Epithelial cell of alveolus of lung (primary cell): ENCODE results near the gene BEND3. TPM values are rescaled to one million over a fixed set of nuclear protein-coding genes. Genes with fewer than 3 reads are reported as not detected.

Experiments used
- total RNA-seq: library from RNA; depleted of rRNA; stranded (reverse); fragments of >200 nt; gene quantifications from 2 replicates; pipeline ENCODE4 v1.2.1, GENCODE V29; 2015

BEND3 gene
- 1.4 and 1.7 TPM in 2 replicates for total RNA-seq

DNA sequence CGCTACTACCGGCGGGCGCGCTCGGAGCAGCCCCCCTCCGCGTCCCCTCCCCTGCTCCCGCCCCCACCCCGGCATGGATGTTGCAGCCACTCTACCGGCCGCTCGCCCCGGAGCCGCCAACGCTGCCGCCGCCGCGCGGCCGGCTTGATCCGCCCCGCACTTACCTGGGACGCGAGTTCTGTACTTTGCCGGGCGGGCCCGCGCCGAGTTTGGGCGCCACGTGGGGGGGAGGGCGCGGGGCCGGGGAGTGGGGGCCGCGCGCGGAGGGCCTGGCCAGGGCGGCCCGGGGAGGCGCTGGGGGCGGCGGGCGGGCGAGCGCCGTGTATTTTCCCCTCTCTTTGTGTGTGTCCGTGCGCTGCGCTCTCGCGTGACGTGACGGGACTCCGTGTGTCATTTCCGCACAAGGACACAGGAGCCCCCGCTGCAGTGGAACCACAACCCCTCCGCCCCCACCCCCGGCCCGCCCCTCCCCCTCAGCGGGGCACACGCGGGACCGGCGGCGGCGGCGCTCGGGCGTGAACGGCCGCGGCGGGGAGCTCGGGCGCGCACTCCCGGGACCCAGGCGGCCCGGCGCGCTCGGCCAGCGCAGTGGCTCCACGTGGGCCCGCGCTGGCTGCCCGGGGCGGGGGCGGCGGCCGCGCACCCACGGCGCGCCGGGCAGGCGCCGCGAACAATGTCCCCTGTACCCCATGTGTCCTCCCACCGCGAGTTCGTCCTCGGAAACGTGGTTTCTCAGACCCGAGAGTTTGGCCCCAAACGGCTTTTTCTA is at the start of gene BEND3:
Gene BEND3 (minus strand): TSS at position 590 of the 769 bp plus-strand sequence. CDS start 16,230 bp downstream, outside the sequence.

Other genes with a start within 250 kb of the BEND3 start
- gene CD24, start 140.8 kb downstream of the BEND3 start, total RNA-seq: 6.5 and 32.8 TPM in 2 replicates
- gene MTRES1, start 87.3 kb downstream of the BEND3 start, total RNA-seq: 11.8 and 16.3 TPM in 2 replicates